Osteoblast (primary cell): Measurements from ENCODE around the gene C1RL. TPM values are rescaled to one million over a fixed set of nuclear protein-coding genes. Genes with fewer than 3 reads are reported as not detected.

Experiments
- DNase-seq: peaks from one replicate; pipeline ENCODE4 v3.0.0; 2011; ENCODE audit warnings: low spot score, mixed read lengths; ENCODE audit not compliant: insufficient read length; ENCODE audit errors: missing footprints
- H2AFZ ChIP-seq: 2 replicates; pipeline ENCODE4 v1.6.0; 2011; ENCODE audit warnings: mild to moderate bottlenecking, low read length
- H3K27ac ChIP-seq: 2 replicates; pipeline ENCODE4 v1.5.1; 2011; ENCODE audit warnings: mild to moderate bottlenecking, low read depth, low read length, moderate library complexity
- H3K27me3 ChIP-seq: 2 replicates; pipeline ENCODE4 v1.6.0; 2012; ENCODE audit warnings: mild to moderate bottlenecking, control low read depth, inconsistent platforms, low read length, moderate library complexity; ENCODE audit not compliant: insufficient read depth
- H3K36me3 ChIP-seq: 2 replicates; pipeline ENCODE4 v1.5.1; 2011; ENCODE audit warnings: mild to moderate bottlenecking, low read length, control low read depth, moderate library complexity; ENCODE audit not compliant: insufficient read depth
- H3K4me1 ChIP-seq: 2 replicates; pipeline ENCODE4 v1.5.1; 2011; ENCODE audit warnings: mild to moderate bottlenecking, low read length, control low read depth, moderate library complexity; ENCODE audit not compliant: insufficient read depth
- H3K4me2 ChIP-seq: 2 replicates; pipeline ENCODE4 v1.6.0; 2011; ENCODE audit warnings: mild to moderate bottlenecking, low read length; ENCODE audit not compliant: insufficient read depth
- H3K4me3 ChIP-seq: fragments of 200-600 bp; sonication (generic); 3 replicates; pipeline ENCODE4 v1.5.1; 2012; ENCODE audit warnings: mild to moderate bottlenecking, low read length, inconsistent platforms; ENCODE audit not compliant: insufficient read depth
- H3K79me2 ChIP-seq: 2 replicates; pipeline ENCODE4 v1.6.0; 2012; ENCODE audit warnings: mild to moderate bottlenecking, low read length, control low read depth, inconsistent platforms; ENCODE audit not compliant: insufficient read depth
- H3K9me3 ChIP-seq: 2 replicates; pipeline ENCODE4 v1.5.1; 2011; ENCODE audit warnings: low read depth, low read length, control low read depth
- H4K20me1 ChIP-seq: 2 replicates; pipeline ENCODE4 v1.6.0; 2012; ENCODE audit warnings: mild to moderate bottlenecking, low read length, control low read depth; ENCODE audit not compliant: insufficient read depth
- total RNA-seq: library from RNA; depleted of rRNA; stranded (reverse); fragments of >200 nt; gene quantifications from 2 replicates; pipeline ENCODE4 v1.2.3, GENCODE V29; 2012
- TF ChIP-seq, protein P1 (sequence below): IDR thresholded peaks from 2 replicates; pipeline ENCODE4 v1.5.1; 2011; ENCODE audit warnings: mild to moderate bottlenecking, low read depth, low read length, moderate library complexity; ENCODE audit errors: extremely low read depth

The C1RL gene
- total RNA-seq, 1 donor = 63.7 TPM

DNA sequence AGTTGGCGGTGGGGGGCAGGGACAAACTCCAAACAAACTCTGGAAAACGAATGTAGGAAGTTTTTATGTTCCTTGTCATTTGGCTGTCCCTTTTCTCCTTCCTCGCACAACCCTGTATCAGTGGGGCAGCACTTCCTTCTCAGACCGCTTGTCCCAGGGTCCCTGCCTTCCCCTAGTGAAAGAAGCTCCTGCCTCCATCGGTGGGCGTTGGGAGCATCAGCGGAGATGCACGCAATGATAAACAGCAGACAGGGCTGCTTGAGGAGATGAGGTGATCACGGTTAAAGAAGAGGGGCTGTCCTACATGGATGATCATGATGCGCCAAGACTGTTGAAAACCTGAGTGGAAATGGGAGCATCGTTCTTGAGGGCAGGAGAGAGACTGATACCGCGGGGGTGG is 47.9 kb downstream of the C1RL start:
- no peaks in the 10 kb centered on the region for H3K9me3 ChIP-seq
- TF ChIP-seq, protein P1, sequence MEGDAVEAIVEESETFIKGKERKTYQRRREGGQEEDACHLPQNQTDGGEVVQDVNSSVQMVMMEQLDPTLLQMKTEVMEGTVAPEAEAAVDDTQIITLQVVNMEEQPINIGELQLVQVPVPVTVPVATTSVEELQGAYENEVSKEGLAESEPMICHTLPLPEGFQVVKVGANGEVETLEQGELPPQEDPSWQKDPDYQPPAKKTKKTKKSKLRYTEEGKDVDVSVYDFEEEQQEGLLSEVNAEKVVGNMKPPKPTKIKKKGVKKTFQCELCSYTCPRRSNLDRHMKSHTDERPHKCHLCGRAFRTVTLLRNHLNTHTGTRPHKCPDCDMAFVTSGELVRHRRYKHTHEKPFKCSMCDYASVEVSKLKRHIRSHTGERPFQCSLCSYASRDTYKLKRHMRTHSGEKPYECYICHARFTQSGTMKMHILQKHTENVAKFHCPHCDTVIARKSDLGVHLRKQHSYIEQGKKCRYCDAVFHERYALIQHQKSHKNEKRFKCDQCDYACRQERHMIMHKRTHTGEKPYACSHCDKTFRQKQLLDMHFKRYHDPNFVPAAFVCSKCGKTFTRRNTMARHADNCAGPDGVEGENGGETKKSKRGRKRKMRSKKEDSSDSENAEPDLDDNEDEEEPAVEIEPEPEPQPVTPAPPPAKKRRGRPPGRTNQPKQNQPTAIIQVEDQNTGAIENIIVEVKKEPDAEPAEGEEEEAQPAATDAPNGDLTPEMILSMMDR = no peak
- H3K36me3 ChIP-seq = peaks cover 4% of the 10 kb centered on the region
- H3K4me2 ChIP-seq = peak overlapping the region; percentile 89
- DNase-seq = no peak
- H4K20me1 ChIP-seq = no peaks in the 10 kb centered on the region
- no peaks in the 10 kb centered on the region for H3K79me2 ChIP-seq
- H3K4me1 ChIP-seq = peaks cover 31% of the 10 kb centered on the region
- peak overlapping the region; percentile 69 for H3K4me3 ChIP-seq
- no peaks in the 10 kb centered on the region for H3K27me3 ChIP-seq
- H3K27ac ChIP-seq = peak overlapping the region; percentile 83
- peak overlapping the region; percentile 89 for H2AFZ ChIP-seq

DNA sequence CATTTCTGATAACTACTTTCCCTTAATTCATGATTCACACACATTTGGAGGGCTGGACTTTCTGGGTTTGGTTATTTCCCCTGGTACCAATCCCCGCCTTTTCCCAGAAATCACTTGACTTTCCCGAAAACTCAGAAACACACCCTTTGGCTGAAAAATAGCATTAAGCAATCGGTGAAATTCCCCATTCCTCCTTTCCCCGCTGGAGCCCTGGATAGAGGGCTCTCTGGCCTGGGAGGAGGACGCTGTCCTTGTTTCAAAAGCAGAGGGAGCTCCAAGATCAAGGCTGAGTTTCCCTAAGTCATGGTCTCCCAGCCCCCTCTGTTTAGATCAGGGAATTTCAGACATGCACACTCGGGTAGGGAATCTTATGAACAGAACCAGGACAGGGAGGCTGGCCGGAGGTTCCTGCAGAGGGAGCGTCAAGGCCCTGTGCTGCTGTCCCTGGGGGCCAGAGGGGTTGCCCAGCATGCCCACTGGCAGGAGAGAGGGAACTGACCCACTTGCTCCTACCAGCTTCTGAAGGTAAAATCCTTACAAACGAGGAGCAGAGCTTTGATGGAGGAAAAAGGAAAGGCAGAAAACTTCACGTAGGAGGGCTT is 48.6 kb downstream of the C1RL start, which contains the start of gene C1S:
TSS of gene C1S (plus strand) at position 366 of the 602 bp plus-strand sequence. CDS start 1,195 bp downstream, outside the sequence.
- no peaks in the 10 kb centered on the region for H4K20me1 ChIP-seq
- H3K36me3 ChIP-seq = no peaks in the 10 kb centered on the region
- peak within 1 kb of the TSS; percentile 89 for H3K4me2 ChIP-seq
- peaks cover 31% of the 10 kb centered on the region for H3K4me1 ChIP-seq
- peak within 1 kb of the TSS; percentile 83 for H3K27ac ChIP-seq
- no peaks in the 10 kb centered on the region for H3K27me3 ChIP-seq
- TF ChIP-seq, protein P1 = peak; percentile 98
- H3K4me3 ChIP-seq = peak within 1 kb of the TSS; percentile 69
- peak; percentile 94 for DNase-seq
- no peaks in the 10 kb centered on the region for H3K79me2 ChIP-seq
- peak within 1 kb of the TSS; percentile 89 for H2AFZ ChIP-seq
- H3K9me3 ChIP-seq = no peaks in the 10 kb centered on the region

DNA sequence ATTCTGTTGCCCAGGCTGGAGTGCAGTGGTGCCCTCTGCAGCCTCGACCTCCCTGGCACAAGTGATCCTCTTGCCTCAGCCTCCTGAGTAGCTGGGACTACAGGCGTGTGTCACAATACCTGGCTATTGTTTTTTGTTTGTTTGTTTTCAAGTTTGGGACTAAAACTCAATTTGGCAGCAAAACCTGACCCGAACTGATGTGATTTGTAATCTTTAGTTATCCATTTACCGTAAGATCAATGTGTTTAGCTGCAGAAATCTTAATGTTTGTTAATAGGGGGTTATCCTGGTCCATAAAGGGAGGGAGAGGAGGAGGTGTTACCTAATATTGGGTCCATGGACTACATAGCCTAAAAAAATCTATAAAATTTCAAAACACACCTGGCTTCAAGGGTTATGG is 49.2 kb downstream of the C1RL start:
- Histone ChIP-seq H4K20me1 (no peaks in the 10 kb centered on the region), H3K27me3 (peaks cover 6% of the 10 kb centered on the region), H3K79me2 (no peaks in the 10 kb centered on the region), H3K4me2 (peak overlapping the region; percentile 89), H3K4me1 (peaks cover 26% of the 10 kb centered on the region), H3K9me3 (no peaks in the 10 kb centered on the region), H3K36me3 (no peaks in the 10 kb centered on the region), H3K4me3 (no peak overlapping the region), H3K27ac (peak overlapping the region; percentile 35), H2AFZ (peak overlapping the region; percentile 12)
- TF ChIP-seq, protein P1 = no peak
- no peak for DNase-seq

DNA sequence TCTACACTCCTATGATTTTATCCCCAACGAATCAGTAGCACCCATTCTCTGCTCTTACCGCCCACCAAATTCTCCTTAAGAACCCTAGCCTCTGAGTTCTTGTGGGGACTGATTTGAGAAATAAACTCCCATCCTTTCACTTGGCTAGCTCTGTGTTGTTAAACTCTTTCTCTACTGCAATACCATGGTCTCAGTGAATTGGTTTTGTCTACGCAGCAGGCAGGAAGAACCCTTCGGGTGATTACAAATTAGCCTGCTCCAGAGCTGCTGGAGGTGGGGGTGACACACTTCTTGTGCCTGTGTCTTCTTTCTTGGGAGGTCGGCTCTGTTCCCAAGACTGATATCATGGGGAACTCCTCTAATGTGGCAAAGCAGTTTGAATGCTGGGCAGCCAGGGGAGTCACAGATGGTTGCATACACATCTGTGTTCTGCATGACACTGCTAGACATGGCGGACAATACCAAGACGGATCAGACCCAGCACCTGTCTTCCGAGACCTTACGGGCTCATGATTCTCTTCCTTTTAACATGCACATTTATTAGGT is 50.1 kb downstream of the C1RL start:
- no peaks in the 10 kb centered on the region for H4K20me1 ChIP-seq
- no peaks in the 10 kb centered on the region for H3K79me2 ChIP-seq
- no peaks in the 10 kb centered on the region for H3K9me3 ChIP-seq
- no peak overlapping the region for H3K27ac ChIP-seq
- no peak overlapping the region for H3K4me2 ChIP-seq
- no peak overlapping the region for H2AFZ ChIP-seq
- peaks cover 18% of the 10 kb centered on the region for H3K4me1 ChIP-seq
- TF ChIP-seq, protein P1 = no peak
- no peak overlapping the region for H3K4me3 ChIP-seq
- DNase-seq = no peak
- peaks cover 12% of the 10 kb centered on the region for H3K27me3 ChIP-seq
- no peaks in the 10 kb centered on the region for H3K36me3 ChIP-seq
